NAMALWA (cell line): Measurements from ENCODE around the gene TIE1.

ENCODE experiments used
- DNase-seq: peaks from one replicate; pipeline ENCODE4 v3.0.0-alpha.2; 2015; ENCODE audit warnings: low spot score

Gene TIE1

GRCh38 chr1:43300378-43301094 is at the start of gene TIE1:
TIE1 (plus strand) TSS chr1:43300982; CDS start chr1:43301072, 90 bp downstream.
- DNase-seq = no peak

GRCh38 chr1:43251024-43251423 is 49.8 kb upstream of the TIE1 start:
- DNase-seq = no peak

GRCh38 chr1:43252225-43252624 is 48.6 kb upstream of the TIE1 start:
- DNase-seq = no peak

- no peak for DNase-seq
Observed at GRCh38 chr1:43253173-43253572, 47.6 kb upstream of the TIE1 start.

GRCh38 chr1:43253876-43254275 is 46.9 kb upstream of the TIE1 start:
- no peak for DNase-seq

GRCh38 chr1:43255438-43256210 is 45.2 kb upstream of the TIE1 start:
- no peak for DNase-seq

GRCh38 chr1:43256675-43257570 is 43.9 kb upstream of the TIE1 start:
- DNase-seq = no peak

- no peak for DNase-seq
Observed at GRCh38 chr1:43258370-43258769, 42.4 kb upstream of the TIE1 start.

GRCh38 chr1:43265431-43265830 is 35.4 kb upstream of the TIE1 start:
- no peak for DNase-seq

GRCh38 chr1:43266881-43267280 is 33.9 kb upstream of the TIE1 start:
- no peak for DNase-seq

GRCh38 chr1:43267291-43267805 is 33.4 kb upstream of the TIE1 start:
- DNase-seq = no peak

GRCh38 chr1:43267818-43268425 is 32.9 kb upstream of the TIE1 start:
- DNase-seq = no peak

GRCh38 chr1:43269627-43270375 is 31.0 kb upstream of the TIE1 start, which contains the start of gene TMEM125:
TMEM125 (plus strand) TSS chr1:43269983; CDS start chr1:43272723, 2,740 bp downstream.
- no peak for DNase-seq

GRCh38 chr1:43270421-43271095 is 30.2 kb upstream of the TIE1 start:
- DNase-seq = peak; percentile 10

- no peak for DNase-seq
Observed at GRCh38 chr1:43271186-43272118, 29.3 kb upstream of the TIE1 start.

- DNase-seq = no peak
Observed at GRCh38 chr1:43272161-43272560, 28.6 kb upstream of the TIE1 start.

GRCh38 chr1:43272576-43273571 is 27.9 kb upstream of the TIE1 start:
- no peak for DNase-seq

- DNase-seq = no peak
Observed at GRCh38 chr1:43273708-43274107, 27.1 kb upstream of the TIE1 start.
